Ishikawa (cell line): ENCODE measurements around the gene STRADA.

ENCODE experiments used
- FOXM1 ChIP-seq: IDR thresholded peaks from 2 replicates; pipeline ENCODE4 v1.6.1; 2012; ENCODE audit warnings: low read depth, borderline replicate concordance
- RAD21 ChIP-seq: IDR thresholded peaks from 2 replicates; pipeline ENCODE4 v1.6.1; 2012; ENCODE audit warnings: low read depth
- TCF12 ChIP-seq: IDR thresholded peaks from 2 replicates; pipeline ENCODE4 v1.6.1; 2012; ENCODE audit warnings: low read depth

GRCh38 chr17:63764716-63765115, 23.1 kb upstream of the STRADA start:
- no peak for TF ChIP-seq FOXM1
- TF ChIP-seq TCF12 = no peak
- no peak for TF ChIP-seq RAD21
